ACC112 (cell line): Measurements from ENCODE around the gene ATP11A.

Experiments used
- H2AFZ ChIP-seq: fragments of 200-600 bp; sonication (generic); one replicate; pipeline ENCODE4 v1.6.0; 2017; ENCODE audit warnings: antibody characterized with exemption, low read length; ENCODE audit not compliant: unreplicated experiment
- H3K27ac ChIP-seq: fragments of 200-600 bp; sonication (generic); 2 replicates; pipeline ENCODE4 v1.5.1; 2014; ENCODE audit warnings: low read depth, mild to moderate bottlenecking, antibody characterized with exemption, low read length, moderate library complexity
- H3K27me3 ChIP-seq: fragments of 200-600 bp; sonication (generic); 2 replicates; pipeline ENCODE4 v1.6.1; 2014; ENCODE audit warnings: mild to moderate bottlenecking, antibody characterized with exemption, low read length, moderate library complexity, mixed read lengths; ENCODE audit not compliant: insufficient read depth
- H3K36me3 ChIP-seq: fragments of 200-600 bp; sonication (generic); 2 replicates; pipeline ENCODE4 v1.6.1; 2016; ENCODE audit warnings: mild to moderate bottlenecking, antibody characterized with exemption, low read length, moderate library complexity, mixed read lengths; ENCODE audit not compliant: insufficient read depth
- H3K4me1 ChIP-seq: fragments of 200-600 bp; sonication (generic); one replicate; pipeline ENCODE4 v1.6.1; 2016; ENCODE audit warnings: low read length, mixed read lengths; ENCODE audit not compliant: insufficient read depth, unreplicated experiment, control insufficient read depth
- H3K4me3 ChIP-seq: fragments of 200-600 bp; sonication (generic); 2 replicates; pipeline ENCODE4 v1.5.1; 2014; ENCODE audit warnings: mild to moderate bottlenecking, low read depth, low read length
- H3K79me2 ChIP-seq: fragments of 200-600 bp; sonication (generic); one replicate; pipeline ENCODE4 v1.6.0; 2016; ENCODE audit warnings: low read length; ENCODE audit not compliant: control insufficient read depth, unreplicated experiment, insufficient read depth

ATP11A gene

GRCh38 chr13:112712451-112713207, 22.8 kb downstream of the ATP11A start:
- H3K79me2 ChIP-seq = no peaks in the 10 kb centered on the region
- H3K27me3 ChIP-seq = no peaks in the 10 kb centered on the region
- peak overlapping the region; percentile 56; the same call in 1 of the 2 replicates for H3K27ac ChIP-seq
- H3K4me3 ChIP-seq = no peak overlapping the region
- no peaks in the 10 kb centered on the region for H3K36me3 ChIP-seq
- no peak overlapping the region for H2AFZ ChIP-seq
- peaks cover 14% of the 10 kb centered on the region for H3K4me1 ChIP-seq

GRCh38 chr13:112713517-112714253, 23.8 kb downstream of the ATP11A start:
- Histone ChIP-seq H3K27ac (no peak overlapping the region), H3K79me2 (no peaks in the 10 kb centered on the region)

GRCh38 chr13:112714376-112715174, 24.7 kb downstream of the ATP11A start:
- no peaks in the 10 kb centered on the region for H3K79me2 ChIP-seq
- no peak overlapping the region for H3K27ac ChIP-seq
- H3K4me1 ChIP-seq = peaks cover 14% of the 10 kb centered on the region
- no peaks in the 10 kb centered on the region for H3K27me3 ChIP-seq
- H3K4me3 ChIP-seq = no peak overlapping the region
- H3K36me3 ChIP-seq = no peaks in the 10 kb centered on the region
- H2AFZ ChIP-seq = no peak overlapping the region

More at GRCh38 chr13:112713517-112714253, 23.8 kb downstream of the ATP11A start:
- Histone ChIP-seq H3K4me1 (peaks cover 14% of the 10 kb centered on the region), H3K36me3 (no peaks in the 10 kb centered on the region), H3K27me3 (no peaks in the 10 kb centered on the region), H3K4me3 (no peak overlapping the region), H2AFZ (no peak overlapping the region)

GRCh38 chr13:112715210-112715609, 25.4 kb downstream of the ATP11A start:
- no peak overlapping the region for H3K4me3 ChIP-seq
- H2AFZ ChIP-seq = no peak overlapping the region
- no peaks in the 10 kb centered on the region for H3K36me3 ChIP-seq
- no peaks in the 10 kb centered on the region for H3K27me3 ChIP-seq
- peaks cover 14% of the 10 kb centered on the region for H3K4me1 ChIP-seq
- no peaks in the 10 kb centered on the region for H3K79me2 ChIP-seq
- no peak overlapping the region for H3K27ac ChIP-seq

DNA sequence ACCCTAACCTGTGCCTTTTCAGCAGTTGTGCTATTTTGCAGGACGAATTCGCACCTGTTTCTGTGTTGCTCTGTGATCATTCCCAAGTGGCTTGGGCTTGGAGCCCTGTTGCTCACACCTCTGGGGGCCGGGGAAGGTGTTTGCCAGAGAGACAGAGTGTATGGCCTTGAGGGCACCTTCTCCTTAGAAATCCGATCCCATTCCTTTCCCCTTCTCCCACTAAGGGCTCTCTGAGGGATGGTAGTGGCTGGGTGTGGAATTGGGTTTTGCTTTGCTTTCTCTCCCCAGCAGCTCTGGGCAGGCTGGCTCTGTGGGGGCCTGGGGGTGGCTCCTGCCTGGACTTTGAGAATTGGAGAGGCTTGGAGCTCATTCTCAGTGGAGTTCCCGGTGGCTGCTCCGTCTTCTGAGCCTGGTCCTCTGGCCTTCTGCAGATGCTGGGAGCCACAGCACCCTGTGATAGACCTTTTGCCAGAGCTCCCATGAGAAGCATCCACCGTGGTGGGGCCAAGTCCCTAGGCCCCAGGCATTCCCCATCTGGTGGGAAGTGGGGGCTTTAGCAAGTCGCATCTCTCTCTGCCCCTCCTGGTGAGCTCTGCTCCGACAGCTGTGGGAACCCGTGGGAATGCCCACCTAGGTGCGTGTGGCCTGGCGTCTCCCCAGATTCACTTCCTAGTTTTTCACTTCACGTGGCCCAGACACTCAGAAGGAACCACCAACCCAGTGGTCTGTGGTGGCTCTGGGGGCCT, 26.1 kb downstream of the ATP11A start:
- Histone ChIP-seq H2AFZ (no peak overlapping the region), H3K4me1 (peaks cover 14% of the 10 kb centered on the region), H3K79me2 (no peaks in the 10 kb centered on the region), H3K4me3 (no peak overlapping the region), H3K27me3 (no peaks in the 10 kb centered on the region), H3K36me3 (no peaks in the 10 kb centered on the region), H3K27ac (no peak overlapping the region)

GRCh38 chr13:112716461-112716820, 26.6 kb downstream of the ATP11A start:
- H3K79me2 ChIP-seq = no peaks in the 10 kb centered on the region
- no peak overlapping the region for H3K4me3 ChIP-seq
- peaks cover 9% of the 10 kb centered on the region for H3K4me1 ChIP-seq
- H2AFZ ChIP-seq = no peak overlapping the region
- H3K27me3 ChIP-seq = no peaks in the 10 kb centered on the region
- no peaks in the 10 kb centered on the region for H3K36me3 ChIP-seq
- H3K27ac ChIP-seq = no peak overlapping the region

- no peaks in the 10 kb centered on the region for H3K27me3 ChIP-seq
- no peak overlapping the region for H3K27ac ChIP-seq
- H3K4me3 ChIP-seq = no peak overlapping the region
- no peaks in the 10 kb centered on the region for H3K79me2 ChIP-seq
- no peaks in the 10 kb centered on the region for H3K36me3 ChIP-seq
- no peak overlapping the region for H2AFZ ChIP-seq
- peaks cover 6% of the 10 kb centered on the region for H3K4me1 ChIP-seq
Measured at GRCh38 chr13:112716841-112717520, 27.1 kb downstream of the ATP11A start.

- Histone ChIP-seq H2AFZ (no peak overlapping the region), H3K27me3 (no peaks in the 10 kb centered on the region), H3K27ac (no peak overlapping the region), H3K79me2 (no peaks in the 10 kb centered on the region), H3K36me3 (no peaks in the 10 kb centered on the region), H3K4me1 (peaks cover 7% of the 10 kb centered on the region), H3K4me3 (no peak overlapping the region)
Measured at GRCh38 chr13:112718318-112718717, 28.5 kb downstream of the ATP11A start.

DNA sequence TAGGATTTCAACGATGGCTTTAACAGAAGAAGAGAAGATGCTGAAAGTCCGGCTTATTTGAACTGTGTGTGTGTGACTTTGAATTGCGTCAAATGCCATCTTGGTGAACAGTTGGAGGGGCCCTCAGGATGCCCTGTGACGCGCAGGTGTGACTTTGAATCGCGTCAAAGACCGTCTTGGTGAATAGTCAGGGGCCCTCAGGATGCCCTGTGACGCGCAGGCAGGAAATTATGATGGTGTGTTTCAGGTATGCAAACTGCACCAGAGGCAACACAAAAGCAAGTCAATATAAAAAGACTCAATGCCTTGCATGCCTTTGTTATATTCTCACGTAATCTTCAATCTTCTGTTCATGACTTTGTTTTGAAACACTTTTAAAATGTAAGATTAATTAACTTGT, 29.2 kb downstream of the ATP11A start:
- no peaks in the 10 kb centered on the region for H3K36me3 ChIP-seq
- no peak overlapping the region for H3K27ac ChIP-seq
- no peaks in the 10 kb centered on the region for H3K27me3 ChIP-seq
- no peaks in the 10 kb centered on the region for H3K79me2 ChIP-seq
- no peak overlapping the region for H2AFZ ChIP-seq
- H3K4me1 ChIP-seq = peaks cover 7% of the 10 kb centered on the region
- H3K4me3 ChIP-seq = no peak overlapping the region

DNA sequence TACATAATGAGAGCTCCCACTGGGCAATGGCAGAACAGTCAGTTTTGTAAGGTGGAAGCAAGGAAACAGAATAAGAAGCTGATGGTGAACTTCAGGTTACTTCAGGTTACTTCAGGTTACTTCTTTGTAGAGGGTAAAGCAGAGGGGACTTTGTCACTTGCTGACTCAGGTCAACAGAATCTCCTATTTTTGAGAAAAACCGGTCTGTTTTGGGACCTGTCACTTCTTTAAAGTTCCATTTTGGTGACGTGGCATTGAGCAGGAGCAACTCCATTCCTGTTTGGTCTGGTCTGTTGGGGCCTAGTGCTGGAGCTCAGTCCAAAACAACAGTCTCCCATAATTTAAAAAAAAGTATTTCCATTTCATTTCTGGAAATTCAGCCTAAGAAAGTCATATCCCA, 29.7 kb downstream of the ATP11A start:
- no peaks in the 10 kb centered on the region for H3K79me2 ChIP-seq
- no peaks in the 10 kb centered on the region for H3K36me3 ChIP-seq
- H3K27ac ChIP-seq = no peak overlapping the region
- H3K4me1 ChIP-seq = peaks cover 7% of the 10 kb centered on the region
- no peak overlapping the region for H2AFZ ChIP-seq
- H3K4me3 ChIP-seq = no peak overlapping the region
- no peaks in the 10 kb centered on the region for H3K27me3 ChIP-seq
